Stimulated activated CD4-positive, alpha-beta T cell treated with anti-CD3 and anti-CD28 coated beads, Interleukin-1b, Interleukin-23, amount 100 ng/mL, for 24 hours (primary cell): ENCODE results near the gene PDLIM7.
"Not testable (repeated sequence)": the region's sequence is repeated elsewhere in the genome, so short reads cannot be mapped to it uniquely, and the experiment has no call there.

Source experiments
- DNase-seq, 4 experiments: peaks; one replicate each; pipeline ENCODE4 v3.0.0-alpha.2; 2020; ENCODE audit warnings: low read depth in 4 of 4, low spot score in 1 of 4

Gene PDLIM7

GRCh38 chr5:177497292-177498012, at the start of gene PDLIM7:
Gene PDLIM7, minus strand, starts transcription at chr5:177497604. Its CDS starts 1,092 bp downstream, at chr5:177496512.
- DNase-seq, result peak; percentile 81 to 96 (median 92)

GRCh38 chr5:177546258-177546741, 48.9 kb upstream of the PDLIM7 start:
- no peak for DNase-seq

- DNase-seq, result no peak
These were observed 48.3 kb upstream of the PDLIM7 start for GRCh38 chr5:177545487-177546257.

- no peak for DNase-seq
These were observed 45.5 kb upstream of the PDLIM7 start for GRCh38 chr5:177542816-177543465.

- DNase-seq, result no peak
These were observed 43.0 kb upstream of the PDLIM7 start for GRCh38 chr5:177540438-177540837.

GRCh38 chr5:177539411-177539810, 42.0 kb upstream of the PDLIM7 start:
- DNase-seq, result no peak

- DNase-seq, result no peak
These were observed 41.5 kb upstream of the PDLIM7 start for GRCh38 chr5:177538876-177539275.

GRCh38 chr5:177537389-177538361, 40.3 kb upstream of the PDLIM7 start:
- no peak for DNase-seq

- no peak for DNase-seq
These were observed 39.0 kb upstream of the PDLIM7 start for GRCh38 chr5:177536386-177536785.

- no peak for DNase-seq
These were observed 37.7 kb upstream of the PDLIM7 start for GRCh38 chr5:177535125-177535524.

- not testable (repeated sequence) for DNase-seq
These were observed 37.0 kb upstream of the PDLIM7 start for GRCh38 chr5:177534433-177534832.

GRCh38 chr5:177531209-177531940, 34.0 kb upstream of the PDLIM7 start:
- no peak for DNase-seq

- DNase-seq, result no peak
These were observed 33.2 kb upstream of the PDLIM7 start for GRCh38 chr5:177530638-177531037.

- no peak for DNase-seq
These were observed 32.1 kb upstream of the PDLIM7 start for GRCh38 chr5:177529247-177530203.

GRCh38 chr5:177528631-177529030, 31.2 kb upstream of the PDLIM7 start:
- DNase-seq, result no peak

GRCh38 chr5:177527595-177527994, 30.2 kb upstream of the PDLIM7 start:
- no peak for DNase-seq

- no peak for DNase-seq
These were observed 29.4 kb upstream of the PDLIM7 start for GRCh38 chr5:177526791-177527190.

GRCh38 chr5:177526191-177526590, 28.8 kb upstream of the PDLIM7 start:
- DNase-seq, result no peak
